HCEC 1CT (cell line): ENCODE data around the gene PAXIP1.

Experiments used
- DNase-seq: peaks from one replicate; pipeline ENCODE4 v3.0.0-alpha.2; 2017

The PAXIP1 gene

DNA sequence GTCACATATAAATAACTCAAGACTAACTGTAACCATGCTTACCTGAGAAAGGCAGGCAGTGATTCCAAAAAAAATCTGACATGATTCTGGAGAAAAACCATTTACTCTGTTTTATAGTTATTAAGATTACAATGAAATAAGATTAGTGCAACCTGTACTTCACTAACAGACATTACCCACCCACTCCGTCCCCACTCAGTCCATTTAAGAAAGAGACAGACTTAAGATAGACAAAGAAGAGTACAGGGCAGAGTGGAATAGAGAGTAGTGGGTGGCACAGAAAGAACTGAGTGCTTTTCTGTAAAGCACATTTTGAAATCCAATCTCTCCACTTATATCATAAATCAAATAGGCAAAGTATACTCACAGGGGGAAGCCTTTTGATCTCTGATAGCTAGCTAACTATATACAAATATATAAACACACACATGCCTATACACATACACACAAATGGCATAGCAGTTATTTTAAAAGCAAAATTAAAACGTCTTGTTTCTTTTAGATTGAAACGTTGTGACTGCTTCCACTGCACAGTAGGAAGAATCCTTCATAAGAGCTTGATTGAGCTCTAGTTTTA lies 11.9 kb downstream of the PAXIP1 start:
- no peak for DNase-seq

DNA sequence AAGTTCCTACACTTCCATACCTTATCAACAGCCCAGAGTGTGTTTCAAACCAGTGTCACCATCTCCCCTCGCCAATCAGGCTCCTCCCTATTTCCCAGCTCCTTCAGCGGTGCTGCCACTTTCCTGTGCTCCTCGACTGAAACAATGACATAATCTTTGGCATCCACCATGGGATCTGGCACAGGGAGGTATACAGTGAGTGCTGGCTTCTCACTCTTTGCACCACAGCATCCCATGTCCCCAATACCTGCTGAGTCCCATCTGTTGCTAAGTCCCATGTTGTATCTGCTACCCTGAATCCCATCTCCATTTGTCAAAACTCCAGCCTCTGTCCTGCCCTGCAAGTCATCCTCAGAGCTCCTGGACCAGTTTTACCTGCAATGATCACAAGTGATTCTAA lies 15.4 kb downstream of the PAXIP1 start:
- DNase-seq = no peak

GRCh38 chr7:154986200-154986945 lies 16.6 kb downstream of the PAXIP1 start:
- no peak for DNase-seq

DNA sequence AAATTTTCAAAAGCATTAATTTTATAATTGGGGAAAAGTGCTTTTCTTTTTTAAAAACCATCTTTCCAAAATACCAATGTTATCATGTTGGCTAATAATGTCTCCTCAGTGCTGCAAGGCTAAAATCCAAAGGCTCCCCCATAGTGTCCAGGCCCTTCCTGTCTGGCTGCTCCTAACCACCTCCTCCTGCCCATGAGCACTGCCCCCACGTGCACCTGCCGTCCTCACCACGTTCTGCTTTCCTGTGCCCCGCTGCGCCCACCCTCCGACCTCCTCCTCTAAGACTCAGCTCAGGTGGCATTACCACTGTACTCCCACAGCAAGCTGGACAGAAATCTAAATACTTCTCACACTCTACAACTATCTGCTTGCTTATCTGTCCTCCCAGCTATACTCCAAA lies 17.7 kb downstream of the PAXIP1 start:
- no peak for DNase-seq

DNA sequence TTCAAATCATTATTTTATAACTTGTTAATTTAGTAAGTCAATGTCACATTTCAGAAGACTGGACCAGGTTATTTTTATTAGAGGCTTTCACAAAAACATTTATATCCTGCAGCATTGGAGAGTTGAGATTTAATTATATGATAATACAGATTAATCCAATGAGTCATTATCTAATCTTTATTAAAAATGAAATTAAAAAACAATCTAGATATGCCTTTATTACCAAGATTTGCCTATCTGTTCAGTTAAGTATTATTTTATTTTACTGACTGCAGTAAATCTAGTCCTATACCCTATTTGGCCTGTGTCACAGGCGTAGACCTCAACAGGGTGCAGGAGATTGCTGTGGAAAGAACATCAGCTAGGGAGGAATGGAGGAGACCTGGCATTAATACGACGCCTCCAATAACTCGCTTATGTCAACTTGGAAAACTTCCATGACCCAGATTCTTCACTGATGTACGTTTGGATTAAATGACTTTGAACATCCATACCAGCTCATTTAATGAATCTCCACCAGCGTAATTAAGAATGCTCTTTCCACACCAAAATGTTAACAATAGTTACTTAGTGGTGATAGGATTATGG lies 18.2 kb downstream of the PAXIP1 start:
- no peak for DNase-seq

GRCh38 chr7:154978017-154978416 lies 24.9 kb downstream of the PAXIP1 start:
- DNase-seq = no peak

DNA sequence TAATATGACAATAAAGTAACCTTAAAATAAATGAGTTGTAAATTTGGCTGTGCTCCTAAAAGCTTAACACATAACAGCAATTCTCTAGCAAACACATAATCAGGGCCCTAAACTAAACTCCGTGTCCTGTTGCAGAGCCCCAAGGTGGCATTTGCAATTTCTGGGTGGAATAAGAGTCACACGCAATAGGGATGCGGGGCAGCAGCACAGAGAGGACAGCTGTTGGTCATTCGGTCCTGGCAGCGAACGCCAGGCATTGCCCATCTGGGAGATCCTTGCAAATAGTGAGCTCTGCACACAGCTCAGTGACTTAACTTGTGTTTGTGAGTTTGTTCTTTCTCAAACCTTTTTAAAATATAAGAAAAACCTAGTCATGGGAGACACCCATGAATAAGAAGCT lies 25.7 kb downstream of the PAXIP1 start:
- DNase-seq = no peak

DNA sequence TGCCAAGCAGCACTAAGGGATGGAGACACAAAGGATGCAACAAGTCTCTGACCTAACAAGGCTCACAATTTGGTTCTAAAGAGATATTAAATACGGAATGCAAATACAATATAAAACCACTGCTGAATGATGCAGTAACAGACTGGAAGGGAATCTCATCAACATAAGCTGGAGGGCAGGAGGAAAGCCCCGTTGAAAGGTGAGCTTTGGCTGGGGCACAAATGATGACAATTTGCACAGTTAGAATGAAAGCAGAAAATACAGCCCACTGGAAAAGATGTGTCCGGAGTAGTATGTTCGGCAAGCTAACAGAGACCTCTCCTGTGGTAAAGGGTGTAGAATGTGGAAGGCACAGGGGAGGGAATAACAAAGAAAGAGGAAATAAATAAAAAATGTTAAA lies 26.1 kb downstream of the PAXIP1 start:
- DNase-seq = no peak

GRCh38 chr7:154975984-154976383 lies 26.9 kb downstream of the PAXIP1 start:
- DNase-seq = no peak

DNA sequence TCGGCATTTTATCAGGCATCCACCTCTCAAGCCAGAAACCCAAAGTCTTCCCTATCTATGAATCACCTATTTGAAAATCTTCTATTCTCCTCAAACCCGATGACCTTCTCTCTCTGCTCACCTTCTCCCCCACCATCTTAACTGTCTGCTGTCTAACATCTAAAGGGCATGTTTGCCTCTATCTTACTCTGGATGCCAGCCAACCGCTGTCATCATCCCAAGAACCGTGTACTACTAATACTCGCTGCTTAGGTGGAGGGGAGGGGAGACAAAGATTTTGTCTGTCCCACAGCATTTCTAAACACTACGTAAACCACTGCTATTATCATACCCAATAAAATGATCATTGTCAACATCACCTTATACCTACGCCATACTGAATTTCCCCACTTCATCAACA lies 29.5 kb downstream of the PAXIP1 start:
- no peak for DNase-seq

GRCh38 chr7:154968336-154969001 lies 34.5 kb downstream of the PAXIP1 start:
- no peak for DNase-seq

DNA sequence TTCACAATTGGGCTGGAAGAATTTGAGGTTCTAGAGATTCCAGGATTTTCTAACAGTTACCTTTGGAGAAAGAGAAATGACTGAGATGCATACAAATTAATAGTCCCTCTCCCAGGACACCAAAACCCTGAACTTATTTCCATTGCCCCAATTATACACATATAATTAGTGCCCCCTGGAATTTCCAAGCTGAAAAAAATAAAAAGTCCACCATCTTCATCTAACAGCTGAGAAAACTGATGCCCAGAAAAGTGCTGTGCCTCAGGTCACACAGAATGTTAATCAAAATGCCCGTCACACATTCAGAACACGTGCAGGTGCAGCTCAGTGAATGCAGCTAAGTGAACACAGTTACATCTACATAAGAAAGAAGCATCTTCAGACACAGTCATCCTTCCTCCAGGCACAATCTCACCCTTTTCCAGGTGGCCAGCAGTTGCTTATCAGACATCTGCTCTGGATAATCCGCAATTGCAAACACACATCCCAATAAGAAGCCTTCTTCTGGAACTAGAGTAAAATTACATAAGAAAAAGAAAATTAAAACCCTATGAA lies 35.4 kb downstream of the PAXIP1 start:
- no peak for DNase-seq

DNA sequence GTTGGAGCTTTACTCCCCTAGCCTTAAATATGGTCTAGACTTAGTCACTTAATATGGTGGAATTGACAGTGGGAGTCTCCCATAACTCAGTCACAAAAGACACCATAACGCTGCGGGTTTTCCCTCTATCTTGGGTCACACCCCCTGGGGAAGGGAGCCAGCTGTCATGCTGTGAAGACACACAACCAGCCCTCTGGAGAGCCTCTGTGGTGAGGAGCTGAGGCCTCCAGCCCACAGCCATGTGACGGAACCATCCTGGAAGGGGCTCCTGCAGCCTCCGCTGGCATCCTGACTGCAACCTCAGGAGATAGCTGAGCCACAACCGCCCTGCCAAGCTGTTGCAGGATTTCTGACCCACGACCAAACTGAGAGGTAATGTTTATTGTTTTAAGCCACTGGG lies 37.9 kb downstream of the PAXIP1 start:
- DNase-seq = no peak

- peak; percentile 3 for DNase-seq
Observed at GRCh38 chr7:154960063-154960790, 42.7 kb downstream of the PAXIP1 start.

- no peak for DNase-seq
Observed at GRCh38 chr7:154956427-154956826, 46.5 kb downstream of the PAXIP1 start.

DNA sequence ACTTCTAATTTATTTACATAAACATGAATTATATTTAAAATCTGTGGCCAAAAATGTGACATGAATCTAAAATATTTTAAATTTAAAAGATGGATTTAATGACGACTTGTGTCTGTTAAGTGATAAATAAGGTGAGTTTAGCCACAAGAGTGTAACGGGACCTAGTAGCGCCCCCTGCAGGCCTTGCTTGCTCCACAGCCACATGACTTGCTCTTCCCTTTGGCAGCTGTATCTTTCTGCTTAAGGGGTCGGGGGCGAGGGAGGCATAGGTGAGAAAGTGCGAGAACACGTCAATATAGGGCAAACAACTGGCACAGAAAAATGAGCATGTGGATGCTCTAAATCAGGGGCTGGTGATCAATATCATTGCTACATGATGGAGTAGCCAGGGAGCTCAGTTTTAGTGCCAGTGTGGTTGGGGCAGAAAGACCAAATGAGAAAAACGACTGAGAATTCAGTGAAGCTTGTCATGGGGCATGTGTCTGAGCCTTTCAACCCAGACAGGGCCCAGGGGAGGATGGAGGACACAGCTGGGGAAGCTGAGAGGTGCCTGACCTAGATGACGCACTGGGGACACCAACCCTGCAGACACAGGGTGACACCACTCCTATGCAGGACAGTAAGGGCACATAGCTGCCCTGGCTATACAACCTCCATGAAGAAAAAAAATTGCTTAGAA lies 49.8 kb downstream of the PAXIP1 start:
- DNase-seq = peak; percentile 47

- DNase-seq = no peak
Observed at GRCh38 chr7:154950960-154951359, 52.0 kb downstream of the PAXIP1 start.

DNA sequence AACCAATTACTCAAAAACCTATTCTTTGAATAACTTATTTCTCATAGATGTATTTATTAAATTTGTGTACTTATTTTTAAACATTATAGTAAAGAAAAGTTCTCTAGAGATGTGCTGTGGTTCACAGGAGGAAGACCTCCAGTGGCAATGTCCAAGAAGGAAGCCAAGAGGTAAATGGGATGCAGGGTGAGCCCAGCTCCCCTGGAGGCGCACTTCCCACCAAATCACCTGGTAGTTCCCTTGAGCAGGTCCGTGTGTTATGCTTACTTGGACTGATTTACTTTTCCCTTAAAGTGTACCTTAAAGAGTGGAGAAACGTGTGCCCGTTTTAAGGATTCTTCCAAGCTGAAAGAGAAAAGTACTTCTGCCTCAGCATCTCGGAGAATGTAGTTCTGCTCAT lies 55.3 kb downstream of the PAXIP1 start:
- DNase-seq = no peak

DNA sequence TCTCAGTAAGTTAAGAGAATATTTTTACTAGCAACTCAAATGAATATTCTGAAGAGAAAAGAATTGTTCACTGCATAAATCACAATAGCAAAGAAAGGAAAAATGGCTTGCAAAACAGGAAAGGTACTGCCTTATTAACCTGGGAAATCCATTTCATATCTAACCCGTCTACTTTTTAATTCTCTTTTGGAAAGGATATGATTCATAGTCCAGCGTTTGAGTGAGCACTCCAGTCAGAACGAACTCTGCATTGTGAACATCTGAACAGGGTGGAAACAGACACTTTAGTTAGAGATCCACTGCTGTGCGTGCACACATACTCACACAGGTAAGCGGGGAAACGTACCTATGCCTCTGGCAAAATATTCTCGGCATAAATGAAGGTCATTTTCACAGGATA lies 56.8 kb downstream of the PAXIP1 start:
- DNase-seq = no peak

DNA sequence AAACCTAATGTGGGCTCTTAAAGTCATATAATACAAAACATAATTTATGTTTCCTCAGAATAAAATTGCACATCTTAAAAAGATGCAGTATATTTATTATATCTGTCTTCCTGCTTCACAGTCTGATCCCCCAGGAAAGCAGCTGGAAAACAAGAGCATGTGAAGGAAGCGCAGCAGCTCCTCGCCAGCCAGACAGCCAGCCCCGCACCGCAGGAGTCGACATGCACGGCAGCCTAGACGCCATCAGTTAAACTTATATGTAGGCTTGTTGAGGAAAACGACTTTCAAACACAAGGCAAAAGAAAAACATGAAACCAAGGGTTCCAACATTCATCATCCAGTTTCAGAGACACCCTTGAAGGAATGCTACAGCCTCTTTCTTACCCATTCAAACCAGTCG lies 59.0 kb downstream of the PAXIP1 start:
- no peak for DNase-seq

GRCh38 chr7:154942691-154943090 lies 60.2 kb downstream of the PAXIP1 start:
- DNase-seq = no peak

GRCh38 chr7:154937837-154938236 lies 65.1 kb downstream of the PAXIP1 start:
- DNase-seq = no peak
